ENCODE results near the gene CTSF. TPM values are rescaled to one million over a fixed set of nuclear protein-coding genes. Genes with fewer than 3 reads are reported as not detected.

CTSF gene
- total and polyA plus RNA-seq, 2 of the 13 experiments (the other 11 are each of a cell fraction or from before 2014, with no cell fraction given), result not detected

DNA sequence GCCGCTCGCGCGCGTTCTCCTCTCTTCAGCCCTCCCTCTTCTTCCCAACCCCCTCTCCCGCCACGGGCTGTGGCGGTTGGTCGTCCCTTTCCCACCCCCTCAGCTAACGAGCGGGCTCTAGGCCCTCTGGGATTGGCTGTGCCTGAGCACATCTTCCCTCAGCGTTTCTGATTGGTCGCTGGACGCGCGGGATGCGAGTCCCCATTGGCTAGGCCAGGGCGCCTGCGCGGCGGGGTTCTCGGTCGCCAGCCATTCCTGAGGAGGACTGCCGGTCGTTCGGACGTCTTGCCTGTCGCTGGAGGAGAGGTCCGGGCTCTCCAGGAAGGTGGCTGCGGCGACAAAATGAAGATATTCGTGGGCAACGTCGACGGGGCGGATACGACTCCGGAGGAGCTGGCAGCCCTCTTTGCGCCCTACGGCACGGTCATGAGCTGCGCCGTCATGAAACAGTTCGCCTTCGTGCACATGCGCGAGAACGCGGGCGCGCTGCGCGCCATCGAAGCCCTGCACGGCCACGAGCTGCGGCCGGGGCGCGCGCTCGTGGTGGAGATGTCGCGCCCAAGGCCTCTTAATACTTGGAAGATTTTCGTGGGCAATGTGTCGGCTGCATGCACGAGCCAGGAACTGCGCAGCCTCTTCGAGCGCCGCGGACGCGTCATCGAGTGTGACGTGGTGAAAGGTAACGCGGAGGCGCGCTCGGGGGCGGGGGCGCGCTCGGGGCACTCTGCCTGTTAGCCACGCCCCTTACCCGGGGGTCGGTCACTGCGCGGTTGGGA is 48.2 kb upstream of the CTSF start, which contains the start of gene RBM14 (continued):
- TF ChIP-seq MEIS1 (CRISPR knock-in tag; IDR thresholded peaks at IDR 0.05; ENCODE audit: borderline replicate concordance), result 0 out of 2 replicates have a peak, but pooled peaks have one; percentile 69
- TF ChIP-seq ZBTB20 (CRISPR knock-in tag; IDR thresholded peaks at IDR 0.05; ENCODE audit: borderline replicate concordance, low read depth), result no peak
- TF ChIP-seq IRX3 (CRISPR knock-in tag; IDR thresholded peaks at IDR 0.05; ENCODE audit: borderline replicate concordance, low read depth), result no peak
- TF ChIP-seq CAMTA2 (CRISPR knock-in tag; IDR thresholded peaks at IDR 0.05; ENCODE audit: borderline replicate concordance), result no peak; the same call in 1 of the 2 replicates
- no peak for TF ChIP-seq ZNF672 (CRISPR knock-in tag; IDR thresholded peaks at IDR 0.05)
- peak; percentile 96 for TF ChIP-seq ZNF598 (CRISPR knock-in tag; IDR thresholded peaks at IDR 0.05; ENCODE audit: borderline replicate concordance)
- TF ChIP-seq NPAS2 (CRISPR knock-in tag; IDR thresholded peaks at IDR 0.05; ENCODE audit: borderline replicate concordance), result no peak
- TF ChIP-seq ZNF607 (CRISPR knock-in tag; IDR thresholded peaks at IDR 0.05; ENCODE audit: borderline replicate concordance), result 0 out of 2 replicates have a peak, but pooled peaks have one; percentile 53
- TF ChIP-seq ZNF841 (CRISPR knock-in tag; IDR thresholded peaks at IDR 0.05; ENCODE audit: borderline replicate concordance), result no peak
- peak; percentile 83; the same call in 1 of the 2 replicates for TF ChIP-seq YEATS2 (CRISPR knock-in tag; IDR thresholded peaks at IDR 0.05; ENCODE audit: borderline replicate concordance)
- no peak for TF ChIP-seq IKZF1 (IDR thresholded peaks at IDR 0.05)
- peak; percentile 79; the same call in 1 of the 2 replicates for TF ChIP-seq MXD4 (CRISPR knock-in tag; IDR thresholded peaks at IDR 0.05)
- no peak; the same call in 1 of the 2 replicates for TF ChIP-seq ZC3H4 (CRISPR knock-in tag; IDR thresholded peaks at IDR 0.05; ENCODE audit: borderline replicate concordance)
- peak; percentile 61; the same call in 1 of the 2 replicates for TF ChIP-seq NR2C2 (CRISPR knock-in tag; IDR thresholded peaks at IDR 0.05; ENCODE audit: borderline replicate concordance)
- TF ChIP-seq HHEX (CRISPR knock-in tag; IDR thresholded peaks at IDR 0.05), result no peak
- TF ChIP-seq, protein P1, sequence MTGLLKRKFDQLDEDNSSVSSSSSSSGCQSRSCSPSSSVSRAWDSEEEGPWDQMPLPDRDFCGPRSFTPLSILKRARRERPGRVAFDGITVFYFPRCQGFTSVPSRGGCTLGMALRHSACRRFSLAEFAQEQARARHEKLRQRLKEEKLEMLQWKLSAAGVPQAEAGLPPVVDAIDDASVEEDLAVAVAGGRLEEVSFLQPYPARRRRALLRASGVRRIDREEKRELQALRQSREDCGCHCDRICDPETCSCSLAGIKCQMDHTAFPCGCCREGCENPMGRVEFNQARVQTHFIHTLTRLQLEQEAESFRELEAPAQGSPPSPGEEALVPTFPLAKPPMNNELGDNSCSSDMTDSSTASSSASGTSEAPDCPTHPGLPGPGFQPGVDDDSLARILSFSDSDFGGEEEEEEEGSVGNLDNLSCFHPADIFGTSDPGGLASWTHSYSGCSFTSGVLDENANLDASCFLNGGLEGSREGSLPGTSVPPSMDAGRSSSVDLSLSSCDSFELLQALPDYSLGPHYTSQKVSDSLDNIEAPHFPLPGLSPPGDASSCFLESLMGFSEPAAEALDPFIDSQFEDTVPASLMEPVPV (CRISPR knock-in tag; IDR thresholded peaks at IDR 0.05), result peak; percentile 66; the same call in 1 of the 2 replicates
- peak; percentile 21; the same call in 1 of the 2 replicates for TF ChIP-seq ZNF749 (CRISPR knock-in tag; IDR thresholded peaks at IDR 0.05; ENCODE audit: borderline replicate concordance)
- no peak for TF ChIP-seq ZKSCAN5 (CRISPR knock-in tag; IDR thresholded peaks at IDR 0.05)
- TF ChIP-seq ELF4 (CRISPR knock-in tag; IDR thresholded peaks at IDR 0.05; ENCODE audit: borderline replicate concordance), result no peak
- peak; percentile 48; the same call in 1 of the 2 replicates for TF ChIP-seq TBX3 (IDR thresholded peaks at IDR 0.05; ENCODE audit: borderline replicate concordance)
- TF ChIP-seq XBP1 (CRISPR knock-in tag; IDR thresholded peaks at IDR 0.05), result peak; percentile 58; the same call in 1 of the 2 replicates
- no peak for TF ChIP-seq ZNF614 (CRISPR knock-in tag; IDR thresholded peaks at IDR 0.05; ENCODE audit: borderline replicate concordance)
- TF ChIP-seq, protein P2, sequence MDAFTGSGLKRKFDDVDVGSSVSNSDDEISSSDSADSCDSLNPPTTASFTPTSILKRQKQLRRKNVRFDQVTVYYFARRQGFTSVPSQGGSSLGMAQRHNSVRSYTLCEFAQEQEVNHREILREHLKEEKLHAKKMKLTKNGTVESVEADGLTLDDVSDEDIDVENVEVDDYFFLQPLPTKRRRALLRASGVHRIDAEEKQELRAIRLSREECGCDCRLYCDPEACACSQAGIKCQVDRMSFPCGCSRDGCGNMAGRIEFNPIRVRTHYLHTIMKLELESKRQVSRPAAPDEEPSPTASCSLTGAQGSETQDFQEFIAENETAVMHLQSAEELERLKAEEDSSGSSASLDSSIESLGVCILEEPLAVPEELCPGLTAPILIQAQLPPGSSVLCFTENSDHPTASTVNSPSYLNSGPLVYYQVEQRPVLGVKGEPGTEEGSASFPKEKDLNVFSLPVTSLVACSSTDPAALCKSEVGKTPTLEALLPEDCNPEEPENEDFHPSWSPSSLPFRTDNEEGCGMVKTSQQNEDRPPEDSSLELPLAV (CRISPR knock-in tag; conservative IDR thresholded peaks at IDR 0.05; ENCODE audit: low read depth), result no peak
- TF ChIP-seq HIVEP1 (CRISPR knock-in tag; IDR thresholded peaks at IDR 0.05), result no peak
- TF ChIP-seq FOXA1 (IDR thresholded peaks at IDR 0.05), result no peak
- TF ChIP-seq FOXA1 (CRISPR knock-in tag; IDR thresholded peaks at IDR 0.05), result no peak
- peak; percentile 8; the same call in 1 of the 2 replicates for TF ChIP-seq ZNF563 (CRISPR knock-in tag; IDR thresholded peaks at IDR 0.05)
- peak; percentile 71; the same call in 1 of the 2 replicates for TF ChIP-seq ZNF343 (CRISPR knock-in tag; IDR thresholded peaks at IDR 0.05)
- TF ChIP-seq MTA3 (CRISPR knock-in tag; IDR thresholded peaks at IDR 0.05), result no peak
